Coronary artery (tissue), 2 donors: ENCODE measurements around the gene FRAS1.

ENCODE experiments used
- DNase-seq: peaks from one replicate; pipeline ENCODE4 v3.0.0-alpha.2; 2017; ENCODE audit warnings: low spot score
- H3K27ac ChIP-seq, 2 donors: fragments of 200-600 bp; sonication (generic); one replicate each; pipeline ENCODE4 v1.5.1; 2016 to 2019
- H3K4me3 ChIP-seq: fragments of 200-600 bp; sonication (generic); 2 replicates; pipeline ENCODE4 v1.5.1; 2016; ENCODE audit warnings: mild to moderate bottlenecking, moderate library complexity
- CTCF ChIP-seq: fragments of 200-600 bp; sonication (generic); IDR thresholded peaks from one replicate; pipeline ENCODE4 v1.5.1; 2019; ENCODE audit warnings: antibody characterized with exemption

The FRAS1 gene

GRCh38 chr4:78286281-78286680, 229.2 kb downstream of the FRAS1 start:
- H3K4me3 ChIP-seq = no peak overlapping the region
- TF ChIP-seq CTCF = no peak
- no peak for DNase-seq

GRCh38 chr4:78288327-78288726, 231.2 kb downstream of the FRAS1 start:
- DNase-seq = no peak
- no peak for TF ChIP-seq CTCF
- Histone ChIP-seq H3K4me3 (no peak overlapping the region), H3K27ac (no peak overlapping the region)

More at GRCh38 chr4:78286281-78286680, 229.2 kb downstream of the FRAS1 start:
- no peak overlapping the region for H3K27ac ChIP-seq

GRCh38 chr4:78291277-78291676, 234.2 kb downstream of the FRAS1 start:
- Histone ChIP-seq H3K27ac (no peak overlapping the region), H3K4me3 (no peak overlapping the region)
- no peak for DNase-seq
- no peak for TF ChIP-seq CTCF

- Histone ChIP-seq H3K4me3 (no peak overlapping the region), H3K27ac (no peak overlapping the region)
- TF ChIP-seq CTCF = no peak
- DNase-seq = no peak
These were observed 235.2 kb downstream of the FRAS1 start for GRCh38 chr4:78292341-78292740.

- TF ChIP-seq CTCF = no peak
- Histone ChIP-seq H3K4me3 (no peak overlapping the region), H3K27ac (no peak overlapping the region)
- no peak for DNase-seq
These were observed 235.7 kb downstream of the FRAS1 start for GRCh38 chr4:78292856-78293255.

- peak overlapping the region in 1 of 2 donors; percentile 24 for H3K27ac ChIP-seq
- TF ChIP-seq CTCF = no peak
- no peak overlapping the region for H3K4me3 ChIP-seq
- DNase-seq = no peak
These were observed 236.2 kb downstream of the FRAS1 start for GRCh38 chr4:78293348-78293747.

GRCh38 chr4:78293821-78294301, 236.7 kb downstream of the FRAS1 start:
- Histone ChIP-seq H3K27ac (peak overlapping the region in 1 of 2 donors; percentile 24), H3K4me3 (no peak overlapping the region)
- no peak for DNase-seq
- no peak for TF ChIP-seq CTCF
